GM19463 (cell line): ENCODE measurements around the gene STUM.
"Not testable (repeated sequence)": the region's sequence is repeated elsewhere in the genome, so short reads cannot be mapped to it uniquely, and the experiment has no call there.

Experiments
- ATAC-seq: cut with Tn5 transposase; IDR thresholded peaks from one replicate; pipeline ENCODE4 v1.9.1; 2021; ENCODE audit warnings: mild to moderate bottlenecking, moderate library complexity; ENCODE audit not compliant: unreplicated experiment

The STUM gene

GRCh38 chr1:226602186-226603021 lies 53.8 kb downstream of the STUM start:
- no peak for ATAC-seq

DNA sequence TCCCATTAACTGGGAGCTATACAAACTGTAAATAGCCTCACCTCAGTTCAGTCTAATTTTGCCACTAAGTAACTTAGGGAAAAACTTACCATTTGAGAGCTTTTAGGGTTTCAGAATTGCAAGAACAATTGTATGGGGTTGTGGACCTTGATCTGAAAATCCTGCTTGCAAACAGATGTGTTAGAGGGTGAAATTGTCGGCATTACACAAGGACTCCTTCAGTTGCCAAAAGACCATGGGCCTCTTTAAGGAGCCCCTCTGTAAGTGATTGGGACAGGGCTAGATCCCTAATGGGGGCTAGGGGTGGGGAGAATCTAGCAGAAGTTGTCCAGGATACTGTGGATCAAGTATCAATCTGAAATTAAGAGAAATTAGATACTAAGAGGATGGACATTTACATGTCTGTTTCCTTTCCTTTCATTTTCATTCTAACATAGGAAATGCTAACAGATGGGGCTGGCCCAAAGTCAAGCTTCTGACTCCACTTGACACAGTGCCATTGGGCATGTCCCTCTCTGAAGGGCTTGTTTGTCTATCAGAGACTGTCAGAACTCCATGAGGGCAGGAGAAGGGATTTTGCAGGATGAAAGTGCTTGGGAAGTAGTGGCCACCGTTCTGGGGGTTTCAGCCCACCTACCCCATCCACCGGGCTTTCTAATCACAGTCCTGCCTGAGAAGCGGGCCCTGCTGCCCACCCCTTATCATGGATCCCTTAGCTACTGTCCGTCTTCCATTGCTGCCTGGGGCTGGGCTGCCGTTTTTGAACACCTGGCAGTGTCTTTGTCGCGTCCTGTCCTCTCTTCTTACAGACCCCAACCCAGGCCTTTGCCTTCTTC lies 54.7 kb downstream of the STUM start:
- ATAC-seq = no peak

- no peak for ATAC-seq
Observed at GRCh38 chr1:226603858-226604559, 55.4 kb downstream of the STUM start.

- ATAC-seq = no peak
Observed at GRCh38 chr1:226604560-226605317, 56.2 kb downstream of the STUM start.

DNA sequence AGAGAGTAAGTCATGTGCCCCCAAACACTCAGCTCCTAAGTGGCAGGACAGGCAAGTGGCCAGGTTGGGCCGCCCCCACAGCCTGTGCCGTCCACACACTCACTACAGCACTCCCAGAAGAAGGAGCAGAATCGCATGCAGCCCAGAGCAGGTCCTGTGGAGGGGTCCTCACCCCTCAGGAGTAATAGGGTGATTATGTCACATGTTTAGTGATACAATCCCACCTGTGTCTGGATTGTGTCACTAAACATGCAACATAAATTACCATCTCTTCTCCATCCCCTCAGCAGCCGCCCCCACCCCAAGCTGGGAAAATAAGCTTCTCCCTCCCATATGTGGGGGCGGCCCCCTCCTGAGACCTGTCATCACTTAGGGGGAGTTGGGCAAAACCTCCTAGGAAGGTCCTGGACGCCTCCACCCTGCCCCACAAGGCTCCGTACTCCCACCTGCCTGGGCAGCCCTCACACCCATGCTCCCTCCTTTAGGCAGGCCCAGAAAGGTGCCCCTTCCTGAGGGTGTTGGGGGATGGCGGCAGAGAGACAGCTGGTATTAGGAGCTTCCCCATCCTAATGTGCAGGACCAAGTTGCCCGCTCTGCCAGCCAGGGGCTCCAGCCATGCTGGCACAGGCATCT lies 56.9 kb downstream of the STUM start:
- ATAC-seq = no peak

GRCh38 chr1:226606311-226607267 lies 58.0 kb downstream of the STUM start:
- no peak for ATAC-seq

DNA sequence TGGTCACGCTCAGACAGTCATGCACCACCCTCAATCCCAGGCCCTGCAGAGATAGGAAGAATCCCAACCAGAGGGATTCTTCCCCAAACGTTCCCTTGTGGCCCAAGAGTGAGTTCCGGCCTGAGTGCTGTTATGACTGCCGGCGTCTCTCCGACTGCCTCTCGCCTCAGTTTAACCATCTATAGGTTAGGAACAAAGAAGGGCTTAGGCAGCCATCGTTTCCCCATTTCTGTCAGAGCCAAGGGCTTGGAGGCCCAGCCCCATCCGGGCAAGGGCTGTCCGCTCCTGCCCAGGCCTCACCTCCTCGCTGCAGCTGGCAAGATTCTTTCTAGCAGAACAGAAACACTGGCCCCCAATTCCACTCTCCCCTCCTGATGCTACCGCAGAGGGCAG lies 58.7 kb downstream of the STUM start:
- no peak for ATAC-seq

- no peak for ATAC-seq
Observed at GRCh38 chr1:226607821-226608220, 59.3 kb downstream of the STUM start.

DNA sequence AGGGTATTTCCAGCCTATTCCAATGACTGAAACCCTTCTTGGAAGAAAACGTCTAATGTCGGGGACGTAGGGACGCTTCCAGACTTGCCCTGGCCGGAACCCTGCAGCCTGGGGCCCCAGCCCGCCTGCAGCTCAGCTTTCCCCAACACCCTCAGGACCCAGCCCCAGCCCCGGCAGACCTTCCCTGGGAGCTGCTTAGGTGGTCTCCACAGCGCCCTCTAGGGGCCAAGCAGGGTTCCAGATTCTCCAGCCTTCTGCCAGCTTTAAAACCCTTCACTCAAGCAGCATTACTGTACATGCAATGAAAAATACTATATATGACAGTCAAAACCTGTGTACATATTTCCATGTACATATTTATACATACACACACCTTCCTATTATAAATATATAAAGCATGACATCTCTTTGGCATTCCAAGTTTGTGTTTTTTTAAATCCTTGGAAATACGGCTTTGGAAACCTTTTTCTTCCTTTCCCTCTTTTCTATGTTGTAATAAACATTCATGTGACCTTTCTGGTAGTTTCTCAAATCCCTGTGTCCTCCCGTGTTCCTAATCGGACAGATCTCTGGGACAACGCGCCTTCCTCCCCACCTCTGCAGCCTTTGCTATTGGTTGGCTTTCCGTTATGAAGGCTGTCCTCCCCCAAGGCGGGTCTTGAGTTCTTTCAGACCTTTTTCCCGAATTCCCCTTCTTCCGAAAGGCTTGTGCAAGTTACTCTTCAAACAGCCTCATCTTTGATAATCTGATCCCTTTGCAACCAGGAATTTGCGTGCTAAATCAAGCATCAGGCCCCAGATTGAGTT lies 60.3 kb downstream of the STUM start:
- ATAC-seq = no peak

- ATAC-seq = no peak
Observed at GRCh38 chr1:226609836-226610455, 61.4 kb downstream of the STUM start.

DNA sequence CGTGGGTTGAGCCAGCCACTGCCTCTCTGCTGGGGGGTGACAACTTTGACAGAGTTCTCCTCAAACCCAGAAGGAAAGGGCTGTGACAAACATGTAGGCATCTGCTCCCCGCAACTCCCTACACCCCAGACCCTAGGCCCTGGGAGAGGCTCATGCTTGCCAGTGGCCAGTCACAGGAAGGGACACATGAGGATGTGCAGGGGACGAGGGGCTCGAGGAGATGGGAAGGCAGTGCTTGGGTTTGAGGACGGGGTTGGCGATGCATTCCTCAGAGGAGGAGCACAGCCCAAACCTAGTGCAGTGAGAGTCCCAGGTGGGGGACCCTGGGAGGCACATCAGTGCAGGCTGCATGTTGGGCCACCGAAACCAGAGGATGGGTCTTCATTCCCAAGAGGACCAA lies 62.1 kb downstream of the STUM start:
- ATAC-seq = no peak

GRCh38 chr1:226611301-226611700 lies 62.7 kb downstream of the STUM start:
- ATAC-seq = no peak

DNA sequence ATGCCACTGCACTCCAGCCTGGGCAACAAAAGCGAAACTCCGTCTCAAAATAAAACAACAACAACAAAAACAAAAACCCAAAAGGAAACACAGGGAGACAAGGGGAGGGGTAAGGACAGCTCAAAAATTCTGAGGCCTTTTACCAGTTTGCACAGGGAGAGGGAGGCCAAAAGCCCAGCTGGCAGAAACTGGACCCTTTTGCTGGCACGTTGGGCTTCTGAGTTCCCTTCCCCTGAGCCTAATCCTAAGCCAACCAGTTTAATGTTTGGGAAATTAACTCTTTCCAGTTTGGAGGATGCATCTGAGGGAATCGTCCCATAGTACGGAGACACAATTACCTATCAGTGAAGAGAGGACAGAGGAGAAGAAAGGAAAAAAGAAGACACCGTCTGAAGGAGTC lies 63.4 kb downstream of the STUM start:
- not testable (repeated sequence) for ATAC-seq

DNA sequence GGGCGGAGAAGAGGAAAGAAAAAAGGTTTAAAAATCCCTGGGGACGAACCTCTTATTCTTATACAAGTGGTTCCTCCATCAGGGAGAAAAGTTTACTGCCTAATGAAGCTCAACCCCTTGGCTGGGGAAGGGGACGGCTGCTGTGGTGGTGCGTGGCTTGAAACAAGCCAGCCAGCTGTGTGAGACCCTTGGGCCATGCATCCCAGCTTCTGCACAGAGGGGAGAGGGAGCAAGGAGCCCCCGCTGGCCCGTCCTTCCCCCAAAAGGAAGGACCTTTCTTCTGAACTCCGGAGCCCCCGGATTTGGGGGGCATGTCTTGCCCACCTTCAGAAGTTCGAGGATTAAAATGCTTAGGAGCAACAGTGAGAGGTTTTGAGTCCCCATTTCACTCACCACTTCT lies 67.3 kb downstream of the STUM start:
- ATAC-seq = no peak

GRCh38 chr1:226616636-226617035 lies 68.1 kb downstream of the STUM start:
- ATAC-seq = no peak

DNA sequence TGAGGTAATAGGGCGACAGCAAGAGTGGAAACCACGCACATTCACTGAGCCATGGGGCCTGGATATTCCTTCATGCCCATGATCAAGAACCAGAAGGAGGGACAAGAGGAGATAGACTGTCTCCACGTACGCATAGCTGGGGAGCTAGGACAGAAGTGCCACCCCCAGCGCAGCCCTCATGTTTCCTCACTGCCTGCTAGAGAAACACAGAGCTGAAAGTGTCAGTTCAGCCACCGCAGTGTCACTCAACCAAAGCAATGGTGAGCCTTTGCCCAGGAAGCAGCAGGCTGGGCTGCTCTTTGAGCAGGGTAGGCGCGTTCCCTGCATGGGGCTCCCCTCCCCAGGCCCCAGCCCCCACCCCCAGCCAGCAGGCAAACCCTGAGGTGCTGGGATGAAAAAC lies 68.5 kb downstream of the STUM start:
- ATAC-seq = no peak

DNA sequence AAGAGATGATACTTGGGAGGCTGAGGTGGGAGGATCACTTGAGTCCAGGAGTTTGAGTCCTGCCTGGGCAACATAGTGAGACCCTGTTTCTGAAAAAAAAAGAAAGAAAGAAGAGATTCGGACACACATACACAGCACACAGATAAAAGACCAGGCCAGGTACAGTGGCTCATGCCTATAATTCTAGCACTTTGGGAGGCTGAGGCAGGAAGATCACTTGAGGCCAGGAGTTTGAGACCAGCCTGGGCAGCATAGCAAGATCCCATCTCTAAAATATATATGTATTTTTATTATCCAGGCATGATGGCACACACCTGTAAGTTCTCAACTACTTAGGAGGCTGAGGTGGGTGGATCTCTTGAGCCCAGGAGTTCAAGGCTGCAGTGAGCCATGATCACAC lies 69.2 kb downstream of the STUM start:
- not testable (repeated sequence) for ATAC-seq

- no peak for ATAC-seq
Observed at GRCh38 chr1:226618380-226618779, 69.8 kb downstream of the STUM start.
